Naive B cell (primary cell): ENCODE data around the gene ANO9. TPM values are rescaled to one million over a fixed set of nuclear protein-coding genes. Genes with fewer than 3 reads are reported as not detected.
"Not testable (repeated sequence)": the region's sequence is repeated elsewhere in the genome, so short reads cannot be mapped to it uniquely, and the experiment has no call there.

Source experiments
- ATAC-seq, 2 donors: fragments of 150-1000 bp; cut with Tn5 transposase; 2 replicates each; pipeline ENCODE4 v1.10.0; 2021; ENCODE audit warnings: low read depth in 2 of 2, mild to moderate bottlenecking in 2 of 2, moderate library complexity in 2 of 2
- DNase-seq: peaks from one replicate; pipeline ENCODE4 v3.0.0; 2022
- H3K27ac Mint-ChIP-seq, 6 donors: one replicate each; pipeline ENCODE4 v1.8.0; 2020 to 2022; ENCODE audit warnings: mild to moderate bottlenecking in 6 of 6, mixed read lengths in 6 of 6, moderate library complexity in 5 of 6, inconsistent platforms in 2 of 6
- H3K27me3 Mint-ChIP-seq, 3 donors: one replicate each; pipeline ENCODE4 v1.8.0; 2021 to 2022; ENCODE audit warnings: mixed read lengths in 3 of 3, mild to moderate bottlenecking in 1 of 3
- H3K36me3 Mint-ChIP-seq, 2 donors: one replicate each; pipeline ENCODE4 v1.8.0; 2020 to 2022; ENCODE audit warnings: mixed read lengths in 2 of 2, inconsistent platforms in 1 of 2, mild to moderate bottlenecking in 1 of 2
- H3K4me1 Mint-ChIP-seq, 3 donors: one replicate each; pipeline ENCODE4 v1.8.0; 2020 to 2022; ENCODE audit warnings: mixed read lengths in 3 of 3, inconsistent platforms in 1 of 3, mild to moderate bottlenecking in 1 of 3, moderate library complexity in 1 of 3
- H3K4me3 Mint-ChIP-seq, 8 donors: one replicate each; pipeline ENCODE4 v1.8.0; 2020 to 2022; ENCODE audit warnings: mild to moderate bottlenecking in 8 of 8, mixed read lengths in 8 of 8, moderate library complexity in 8 of 8, inconsistent platforms in 2 of 8
- H3K9me3 Mint-ChIP-seq, 7 donors: one replicate each; pipeline ENCODE4 v1.8.0; 2020 to 2022; ENCODE audit warnings: mixed read lengths in 7 of 7, mild to moderate bottlenecking in 5 of 7, inconsistent platforms in 2 of 7, moderate library complexity in 1 of 7
- polyA plus RNA-seq, 6 donors: library from polyadenylated mRNA; unstranded; fragments of 300-500 nt; fragmentation: Illumina TruSeq; gene quantifications; one replicate each; pipeline ENCODE4 v1.2.3, GENCODE V29; 2021; ENCODE audit warnings: low read depth in 6 of 6

Gene ANO9
- polyA plus RNA-seq, 6 donors from 2014 or later, result 1.9 to 4.5 (median 3.4) TPM; not detected in 1

DNA sequence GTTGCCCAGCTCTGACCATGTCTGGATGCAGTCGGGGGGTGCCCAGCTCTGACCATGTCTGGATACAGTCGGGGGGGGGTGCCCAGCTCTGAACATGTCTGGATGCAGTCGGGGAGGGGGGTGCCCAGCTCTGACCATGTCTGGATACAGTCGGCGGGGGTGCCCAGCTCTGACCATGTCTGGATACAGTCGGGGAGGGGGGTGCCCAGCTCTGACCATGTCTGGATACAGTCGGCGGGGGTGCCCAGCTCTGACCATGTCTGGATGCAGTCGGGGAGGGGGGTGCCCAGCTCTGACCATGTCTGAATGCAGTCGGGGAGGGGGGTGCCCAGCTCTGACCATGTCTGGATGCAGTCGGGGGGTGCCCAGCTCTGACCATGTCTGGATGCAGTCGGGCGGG, 31.1 kb downstream of the ANO9 start:
- H3K9me3 Mint-ChIP-seq, H3K27ac Mint-ChIP-seq, H3K36me3 Mint-ChIP-seq, H3K27me3 Mint-ChIP-seq, H3K4me3 Mint-ChIP-seq, DNase-seq, ATAC-seq: not testable (repeated sequence)
- H3K4me1 Mint-ChIP-seq, result peaks cover 14 to 22% (median 17%) of the 10 kb centered on the region in 3 donors

DNA sequence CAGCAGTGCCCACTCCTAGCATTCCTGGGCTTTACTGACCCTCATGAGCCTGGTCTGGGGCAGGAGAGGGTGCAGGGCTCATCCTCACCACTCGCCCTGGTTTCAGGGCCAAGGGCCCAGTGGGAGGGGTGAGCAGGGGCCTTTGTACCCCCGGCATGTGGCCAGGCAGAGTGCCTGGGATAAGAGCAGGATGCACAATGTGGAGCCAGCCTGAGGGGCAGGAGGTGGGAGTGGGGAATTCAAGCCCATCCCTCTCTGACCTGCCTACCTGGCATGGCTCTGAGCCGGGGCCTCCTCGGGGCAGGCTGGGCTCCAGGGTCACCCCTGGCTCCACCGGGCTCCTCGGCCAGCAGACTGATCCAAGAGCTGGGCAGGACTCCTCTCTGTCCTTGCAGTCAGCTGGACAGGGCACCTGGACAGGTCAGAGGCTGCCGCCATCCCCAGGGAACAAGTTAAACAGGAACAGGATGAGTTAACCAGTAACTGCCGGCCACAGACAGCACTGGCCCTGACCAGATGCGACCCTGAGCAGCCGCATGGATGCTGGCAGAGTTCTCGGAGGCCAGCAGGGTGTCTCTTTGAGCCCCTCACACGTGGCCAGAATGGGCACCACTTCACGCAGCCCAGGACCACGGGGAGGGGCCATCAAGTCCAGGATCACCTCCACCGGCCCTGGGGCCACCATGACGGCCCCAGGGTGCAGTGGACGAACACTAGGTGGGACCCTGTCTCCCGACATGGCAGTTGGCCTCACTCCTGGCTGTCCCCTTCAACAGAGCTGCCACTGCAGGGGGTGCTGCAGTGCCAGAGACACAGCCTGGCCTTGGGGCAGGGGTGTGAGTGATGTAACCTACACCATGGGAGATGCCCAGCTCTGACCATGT, 32.0 kb downstream of the ANO9 start:
- H3K9me3 Mint-ChIP-seq, result no peaks in the 10 kb centered on the region
- H3K4me1 Mint-ChIP-seq, result peaks cover 14 to 16% (median 15%) of the 10 kb centered on the region in 3 donors
- H3K36me3 Mint-ChIP-seq, result no peaks in the 10 kb centered on the region
- no peak for DNase-seq
- H3K27ac Mint-ChIP-seq, result peak overlapping the region in 1 of 6 donors; percentile 60
- H3K27me3 Mint-ChIP-seq, result peaks cover 0 to 7% (median 0%) of the 10 kb centered on the region in 3 donors
- peak overlapping the region in 1 of 8 donors; percentile 35 for H3K4me3 Mint-ChIP-seq
- ATAC-seq, result no peak

DNA sequence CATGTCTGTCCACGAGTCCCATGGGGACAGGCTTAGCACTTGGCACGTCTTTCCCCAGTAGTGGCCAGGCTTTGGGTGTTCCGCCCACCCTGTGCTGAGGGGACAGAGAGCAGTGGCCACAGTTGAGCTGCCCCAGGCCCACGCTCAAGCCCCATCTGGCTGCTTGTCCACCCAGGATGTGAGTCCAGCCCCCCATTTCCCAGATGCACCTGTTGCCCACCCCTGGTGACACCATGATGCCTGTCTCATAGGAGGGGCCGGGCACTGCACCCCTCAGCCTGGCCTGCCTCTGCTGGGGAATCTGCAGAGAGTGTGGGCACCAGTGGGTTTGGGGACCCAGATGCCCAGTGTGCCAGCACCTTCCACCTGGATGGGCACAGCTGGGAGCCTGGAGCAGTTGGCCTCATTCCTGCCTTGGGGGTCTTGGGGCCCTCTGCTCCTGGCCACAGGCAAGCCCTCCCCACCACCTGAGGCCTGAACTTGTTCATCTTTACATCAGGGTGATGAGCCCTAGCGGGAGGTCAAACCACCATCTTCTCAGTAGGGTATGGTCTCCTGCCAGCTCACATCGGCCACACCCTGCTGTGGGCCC, 32.7 kb downstream of the ANO9 start:
- no peak overlapping the region for H3K27ac Mint-ChIP-seq
- H3K4me1 Mint-ChIP-seq, result peaks cover 7 to 11% (median 8%) of the 10 kb centered on the region in 3 donors
- DNase-seq, result no peak
- no peak for ATAC-seq
- H3K27me3 Mint-ChIP-seq, result peaks cover 0 to 14% (median 0%) of the 10 kb centered on the region in 3 donors
- peak overlapping the region in 1 of 8 donors; percentile 15 for H3K4me3 Mint-ChIP-seq
- no peaks in the 10 kb centered on the region for H3K9me3 Mint-ChIP-seq
- H3K36me3 Mint-ChIP-seq, result no peaks in the 10 kb centered on the region

DNA sequence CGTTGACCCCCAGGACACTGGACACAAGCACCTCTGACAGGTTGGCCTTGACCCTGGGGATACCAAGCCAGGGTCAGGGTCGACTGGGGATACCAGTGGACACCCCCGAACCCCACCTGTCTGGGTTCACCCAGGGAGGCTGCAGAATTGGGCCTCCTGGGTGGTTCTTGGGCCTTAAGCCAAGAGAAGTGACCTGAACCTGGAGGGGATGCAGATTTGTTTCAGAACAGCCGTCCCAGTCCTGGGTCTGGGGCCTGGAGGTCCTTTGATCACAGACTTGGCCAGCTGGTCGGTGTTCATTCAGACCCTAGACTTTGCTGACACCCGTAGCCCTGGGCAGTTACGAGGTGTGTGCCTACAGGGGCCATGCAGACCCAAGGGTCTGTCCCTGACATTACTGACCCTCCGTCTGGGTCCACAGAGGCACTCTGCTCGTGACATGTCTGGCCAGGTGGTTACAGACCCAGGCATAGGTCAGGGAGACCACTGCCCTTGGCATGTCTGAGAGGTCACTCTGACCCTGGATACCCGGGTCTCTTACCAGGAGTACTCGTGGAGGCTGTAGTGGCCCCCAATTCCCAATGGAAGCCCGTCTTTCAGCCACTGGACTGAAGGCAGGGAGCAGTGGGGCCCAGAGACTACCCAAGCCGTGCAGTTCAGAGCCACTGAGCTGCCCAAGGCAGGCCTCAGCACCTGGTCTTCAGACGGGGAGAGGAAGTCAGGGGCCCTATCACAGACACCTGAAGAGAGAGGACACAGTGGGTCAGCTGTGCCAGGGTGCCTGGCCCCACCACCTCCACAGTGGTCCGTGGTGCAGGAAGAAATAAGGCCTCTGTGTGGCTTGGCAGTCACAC, 33.4 kb downstream of the ANO9 start:
- no peaks in the 10 kb centered on the region for H3K9me3 Mint-ChIP-seq
- H3K36me3 Mint-ChIP-seq, result no peaks in the 10 kb centered on the region
- no peak for ATAC-seq
- peaks cover 0 to 20% (median 0%) of the 10 kb centered on the region in 3 donors for H3K27me3 Mint-ChIP-seq
- H3K4me3 Mint-ChIP-seq, result peak overlapping the region in 1 of 8 donors; percentile 57
- H3K27ac Mint-ChIP-seq, result peak overlapping the region in 1 of 6 donors; percentile 75
- DNase-seq, result no peak
- peaks cover 6 to 10% (median 6%) of the 10 kb centered on the region in 3 donors for H3K4me1 Mint-ChIP-seq

DNA sequence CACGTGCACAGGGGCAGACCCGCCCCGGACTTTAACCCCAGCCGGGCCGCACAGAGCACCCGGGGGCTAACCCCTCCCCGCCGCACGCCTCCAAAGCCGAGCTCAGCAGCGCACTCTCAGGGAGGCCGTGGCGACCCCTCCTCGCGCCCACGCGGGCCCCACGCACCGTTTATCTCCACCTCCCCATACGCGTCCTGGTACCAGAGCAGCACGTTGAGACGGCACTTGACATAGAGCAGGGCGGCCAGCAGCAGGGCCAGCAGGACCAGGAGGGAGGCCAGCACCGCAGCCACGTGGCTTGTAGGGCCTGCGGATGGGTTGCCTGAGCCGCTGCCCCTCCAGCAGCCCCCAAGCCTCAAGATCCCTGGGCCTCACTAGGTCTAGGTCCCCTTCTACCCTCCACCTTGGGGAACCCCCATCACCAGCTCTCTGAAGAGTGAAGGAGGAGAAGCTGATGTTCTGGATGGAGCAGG, 34.1 kb downstream of the ANO9 start:
- ATAC-seq, result no peak
- Mint-ChIP-seq H3K36me3 (no peaks in the 10 kb centered on the region), H3K9me3 (no peaks in the 10 kb centered on the region), H3K27ac (peak overlapping the region in 2 of 6 donors; percentile 63 to 75), H3K4me1 (peaks cover 1 to 7% (median 6%) of the 10 kb centered on the region in 3 donors), H3K27me3 (peaks cover 0 to 20% (median 0%) of the 10 kb centered on the region in 3 donors), H3K4me3 (peak overlapping the region in 5 of 8 donors; percentile 35 to 78 (median 53))
- DNase-seq, result no peak

DNA sequence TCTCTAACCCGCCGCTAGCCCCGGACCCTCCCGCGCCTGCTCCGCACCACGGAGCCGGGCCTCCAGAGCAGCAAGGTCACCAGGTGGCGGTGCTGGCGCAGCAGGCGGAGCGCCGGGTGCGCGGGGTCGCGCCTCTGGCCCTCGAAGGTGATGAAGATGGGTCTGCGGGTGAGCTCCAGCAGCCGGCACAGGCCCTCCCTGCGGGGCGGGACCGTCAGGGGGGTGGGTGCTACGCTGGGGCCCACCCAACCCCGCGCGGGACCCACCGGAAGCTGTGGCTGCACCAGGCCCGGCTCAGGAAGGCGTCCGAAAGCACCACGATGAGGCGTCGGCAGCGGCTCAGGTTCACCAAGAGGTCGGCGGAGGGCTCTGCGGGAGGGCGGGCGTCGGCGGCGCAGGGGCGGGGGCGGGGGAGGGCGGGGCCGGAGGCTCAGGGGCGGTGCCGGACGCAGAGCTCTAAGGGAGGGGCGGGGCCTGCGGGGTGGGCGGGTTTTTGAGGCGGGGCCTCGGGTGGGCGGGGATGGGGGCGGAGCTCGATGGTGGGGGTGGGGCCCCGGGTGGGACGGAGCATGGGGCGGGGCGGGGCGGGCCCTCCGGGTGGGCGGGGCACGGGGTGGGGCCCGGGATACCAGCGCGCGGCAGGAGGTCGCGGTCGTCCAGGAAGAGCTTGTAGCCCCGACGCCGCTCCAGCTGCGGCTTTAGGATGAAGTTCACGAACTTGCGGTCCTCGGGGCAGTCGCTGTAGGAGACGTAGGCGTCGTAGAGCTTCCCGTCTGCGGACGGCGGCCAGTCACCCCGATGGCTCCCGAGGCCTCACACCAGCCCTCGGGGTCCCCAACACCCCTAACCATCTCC, 34.8 kb downstream of the ANO9 start:
- Mint-ChIP-seq H3K36me3 (no peaks in the 10 kb centered on the region), H3K27ac (peak overlapping the region in 2 of 6 donors; percentile 49 to 78), H3K9me3 (no peaks in the 10 kb centered on the region), H3K4me1 (peaks cover 1 to 7% (median 6%) of the 10 kb centered on the region in 3 donors), H3K4me3 (peak overlapping the region in 5 of 8 donors; percentile 53 to 61 (median 56)), H3K27me3 (peaks cover 0 to 20% (median 0%) of the 10 kb centered on the region in 3 donors)
- peak; percentile 83 for DNase-seq
- ATAC-seq, result peak; percentile 91 to 96

DNA sequence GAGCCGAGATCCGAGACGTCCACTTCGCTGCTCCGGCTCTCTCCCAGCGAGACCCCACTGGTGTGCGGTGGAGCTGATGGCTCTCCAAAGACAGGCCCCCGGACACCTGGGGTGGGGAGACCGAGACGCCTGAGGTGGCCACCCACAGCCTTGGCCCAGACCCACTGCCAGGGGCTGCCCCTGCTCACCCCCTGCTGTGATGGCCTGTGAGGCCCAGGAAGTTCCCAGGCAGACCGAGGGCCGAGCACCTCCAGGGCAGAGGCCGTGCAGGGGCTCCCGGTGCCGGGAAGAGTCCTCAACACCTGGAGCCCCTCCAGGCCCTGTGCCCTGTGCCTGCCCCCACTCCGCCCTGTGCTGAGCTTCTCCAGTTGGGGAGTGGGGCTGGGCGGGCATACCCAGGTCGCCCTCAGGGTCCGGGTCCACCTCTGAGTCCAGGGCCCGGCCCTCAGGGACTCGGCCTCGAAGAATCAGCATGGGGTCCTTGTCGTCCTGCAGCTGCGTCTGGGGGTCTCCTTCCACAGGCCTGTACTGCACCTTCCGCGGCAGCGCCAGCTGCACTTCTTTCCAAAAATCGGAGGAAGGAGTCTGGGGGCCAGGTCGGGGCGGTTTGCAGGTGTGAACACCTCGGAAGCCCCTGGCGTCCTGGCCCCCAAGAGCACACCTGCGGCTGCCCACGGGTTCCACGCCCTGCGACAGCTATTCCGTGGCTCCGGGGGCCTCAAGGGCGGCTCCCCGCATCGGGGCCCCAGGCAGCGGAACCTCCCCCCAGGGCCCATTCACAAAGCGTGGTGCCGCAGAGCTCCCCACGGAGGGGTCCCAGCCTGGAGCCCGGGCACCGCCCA, 35.6 kb downstream of the ANO9 start:
- ATAC-seq (no peak), DNase-seq (no peak)
- Mint-ChIP-seq H3K27me3 (peaks cover 0 to 20% (median 0%) of the 10 kb centered on the region in 3 donors), H3K36me3 (no peaks in the 10 kb centered on the region), H3K4me3 (peak overlapping the region in 5 of 8 donors; percentile 21 to 58 (median 41)), H3K27ac (peak overlapping the region in 2 of 6 donors; percentile 53 to 76), H3K9me3 (no peaks in the 10 kb centered on the region), H3K4me1 (peaks cover 1 to 7% (median 6%) of the 10 kb centered on the region in 3 donors)

DNA sequence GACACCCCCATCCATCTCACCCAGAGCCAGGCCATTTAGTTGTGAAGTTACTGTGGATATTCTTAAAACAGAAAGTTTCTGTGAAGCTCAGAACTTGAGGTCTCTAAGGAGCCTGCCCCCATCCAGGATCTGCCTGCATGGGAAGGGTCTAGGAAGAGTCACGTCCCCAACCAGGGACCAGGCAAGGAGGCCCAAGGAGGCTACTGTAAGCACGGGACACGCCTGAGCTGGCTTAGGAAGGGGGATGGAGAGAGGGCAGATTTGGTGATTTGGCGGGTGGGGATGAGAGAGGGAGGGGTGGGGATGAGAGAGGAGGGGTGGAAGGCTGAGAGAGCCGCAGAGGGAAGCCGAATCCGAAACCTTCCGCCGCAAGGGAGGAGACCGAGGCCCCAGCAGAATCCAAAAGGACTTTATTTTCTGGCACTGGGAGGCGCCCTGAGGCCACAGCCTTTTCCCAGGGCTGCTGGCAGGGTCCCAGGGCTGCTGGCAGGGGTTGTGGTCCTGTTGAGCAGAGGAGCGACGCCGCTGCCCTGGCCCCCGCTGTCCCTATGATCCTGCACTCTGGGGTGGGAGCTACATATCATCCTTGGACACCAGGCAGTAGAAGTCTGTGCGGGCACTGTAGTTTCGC, 36.4 kb downstream of the ANO9 start:
- peaks cover 1 to 7% (median 6%) of the 10 kb centered on the region in 3 donors for H3K4me1 Mint-ChIP-seq
- no peaks in the 10 kb centered on the region for H3K36me3 Mint-ChIP-seq
- no peak for DNase-seq
- H3K27me3 Mint-ChIP-seq, result peaks cover 0 to 20% (median 0%) of the 10 kb centered on the region in 3 donors
- peak overlapping the region in 5 of 6 donors; percentile 21 to 82 (median 53) for H3K27ac Mint-ChIP-seq
- ATAC-seq, result no peak
- H3K4me3 Mint-ChIP-seq, result peak overlapping the region in 6 of 8 donors; percentile 20 to 54 (median 36)
- no peaks in the 10 kb centered on the region for H3K9me3 Mint-ChIP-seq

DNA sequence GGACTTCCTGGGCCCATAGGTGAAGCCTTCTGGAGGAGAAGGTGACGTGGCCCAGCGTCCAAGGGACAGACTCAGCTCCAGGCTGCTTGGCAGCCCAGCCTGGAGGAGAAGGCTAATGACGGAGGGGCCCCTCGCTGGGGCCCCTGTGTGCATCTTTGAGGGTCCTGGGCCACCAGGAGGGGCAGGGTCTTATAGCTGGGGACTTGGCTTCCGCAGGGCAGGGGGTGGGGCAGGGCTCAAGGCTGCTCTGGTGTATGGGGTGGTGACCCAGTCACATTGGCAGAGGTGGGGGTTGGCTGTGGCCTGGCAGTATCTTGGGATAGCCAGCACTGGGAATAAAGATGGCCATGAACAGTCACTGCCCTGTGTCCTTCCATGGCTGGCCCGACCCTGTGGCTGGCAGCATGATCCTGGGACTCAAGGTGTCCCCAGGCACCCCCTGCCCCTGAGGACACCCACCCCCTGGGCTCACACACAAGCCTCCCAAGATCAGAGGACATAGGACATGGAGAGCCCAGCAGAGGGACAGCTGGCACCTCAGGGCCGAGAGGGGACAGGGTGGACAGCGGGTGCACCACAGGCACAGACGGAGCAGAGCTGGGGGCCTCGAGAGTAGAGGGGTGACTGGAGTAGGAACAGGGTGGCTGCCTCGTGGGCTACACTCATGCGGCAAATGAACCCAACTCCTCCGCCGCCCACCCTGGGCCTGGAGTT, 37.1 kb downstream of the ANO9 start:
- DNase-seq (no peak), ATAC-seq (no peak)
- H3K27me3 Mint-ChIP-seq, result peaks cover 0 to 22% (median 2%) of the 10 kb centered on the region in 3 donors
- H3K4me1 Mint-ChIP-seq, result peaks cover 4 to 8% (median 6%) of the 10 kb centered on the region in 3 donors
- no peaks in the 10 kb centered on the region for H3K9me3 Mint-ChIP-seq
- peak overlapping the region in 4 of 8 donors; percentile 20 to 65 (median 44) for H3K4me3 Mint-ChIP-seq
- peak overlapping the region in 2 of 6 donors; percentile 15 to 32 for H3K27ac Mint-ChIP-seq
- no peaks in the 10 kb centered on the region for H3K36me3 Mint-ChIP-seq

DNA sequence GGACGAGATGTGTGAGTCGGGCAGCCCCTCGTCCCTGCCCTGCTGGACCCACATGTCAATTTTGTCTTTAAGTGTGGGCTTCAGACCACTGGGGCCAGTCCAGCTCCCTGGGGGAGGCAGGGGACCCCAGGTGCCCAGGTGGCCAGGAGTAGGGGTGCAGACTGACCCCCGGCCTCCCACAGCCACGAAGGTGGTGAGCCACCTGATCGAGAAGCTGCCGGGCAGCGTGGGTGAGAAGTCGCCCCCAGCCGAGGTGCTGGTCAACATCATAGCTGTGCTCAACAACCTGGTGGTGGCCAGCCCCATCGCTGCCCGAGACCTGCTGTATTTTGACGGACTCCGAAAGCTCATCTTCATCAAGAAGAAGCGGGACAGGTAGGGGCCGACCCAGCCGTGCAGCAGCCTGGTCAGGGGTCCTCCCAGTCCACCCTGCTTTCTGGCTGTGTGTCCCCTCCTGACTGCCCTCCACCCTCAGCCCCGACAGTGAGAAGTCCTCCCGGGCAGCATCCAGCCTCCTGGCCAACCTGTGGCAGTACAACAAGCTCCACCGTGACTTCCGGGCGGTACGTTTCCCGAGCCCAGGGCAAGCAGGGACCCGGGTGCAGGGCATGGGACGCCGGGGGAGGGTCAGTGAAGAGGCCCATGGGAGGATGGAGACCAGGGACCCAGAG, 37.9 kb downstream of the ANO9 start:
- no peak for DNase-seq
- Mint-ChIP-seq H3K27me3 (peaks cover 0 to 28% (median 8%) of the 10 kb centered on the region in 3 donors), H3K27ac (no peak overlapping the region), H3K9me3 (no peaks in the 10 kb centered on the region), H3K36me3 (no peaks in the 10 kb centered on the region), H3K4me1 (peaks cover 6 to 11% (median 7%) of the 10 kb centered on the region in 3 donors), H3K4me3 (no peak overlapping the region)
- no peak for ATAC-seq
